Thyroid gland (tissue), 4 donors: ENCODE measurements around the gene PPP2R2B.

Experiments
- POLR2A ChIP-seq, 2 donors: fragments of 450-650 bp; IDR thresholded peaks; one replicate each; pipeline ENCODE4 v1.6.1; 2017; ENCODE audit warnings: antibody characterized with exemption in 2 of 2, mild to moderate bottlenecking in 2 of 2, moderate library complexity in 1 of 2
- TF ChIP-seq, protein P1 (sequence below), 6 experiments: fragments of 200-600 bp in 3 of 6; fragments of 450-650 bp in 3 of 6; sonication (generic) in 3 of 6; IDR thresholded peaks; one replicate each; pipeline ENCODE4 v1.5.1; 2016 to 2019; ENCODE audit warnings: antibody characterized with exemption in 6 of 6, mild to moderate bottlenecking in 2 of 6, inconsistent platforms in 1 of 6, moderate library complexity in 1 of 6

DNA sequence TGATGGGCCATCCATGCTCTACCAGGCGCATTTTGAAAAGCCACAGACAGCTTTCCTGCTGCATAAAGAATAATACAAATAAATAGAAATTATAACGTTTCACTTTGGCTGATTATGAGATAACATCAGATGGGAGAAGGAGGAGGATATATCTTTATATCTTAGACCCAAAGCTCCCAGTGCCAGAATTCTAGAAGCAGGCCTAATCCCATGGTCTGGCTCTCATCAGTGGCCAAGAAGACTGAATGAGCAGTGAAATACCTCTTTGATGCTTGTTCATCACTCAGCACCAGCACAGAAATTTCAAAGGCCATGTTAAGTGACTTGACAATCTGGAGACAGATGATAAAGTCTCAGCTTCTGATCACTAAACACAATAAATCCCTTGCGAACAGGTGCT lies 107.6 kb downstream of the PPP2R2B start:
- no peak for TF ChIP-seq POLR2A (IDR thresholded peaks at IDR 0.05)
- TF ChIP-seq, protein P1, sequence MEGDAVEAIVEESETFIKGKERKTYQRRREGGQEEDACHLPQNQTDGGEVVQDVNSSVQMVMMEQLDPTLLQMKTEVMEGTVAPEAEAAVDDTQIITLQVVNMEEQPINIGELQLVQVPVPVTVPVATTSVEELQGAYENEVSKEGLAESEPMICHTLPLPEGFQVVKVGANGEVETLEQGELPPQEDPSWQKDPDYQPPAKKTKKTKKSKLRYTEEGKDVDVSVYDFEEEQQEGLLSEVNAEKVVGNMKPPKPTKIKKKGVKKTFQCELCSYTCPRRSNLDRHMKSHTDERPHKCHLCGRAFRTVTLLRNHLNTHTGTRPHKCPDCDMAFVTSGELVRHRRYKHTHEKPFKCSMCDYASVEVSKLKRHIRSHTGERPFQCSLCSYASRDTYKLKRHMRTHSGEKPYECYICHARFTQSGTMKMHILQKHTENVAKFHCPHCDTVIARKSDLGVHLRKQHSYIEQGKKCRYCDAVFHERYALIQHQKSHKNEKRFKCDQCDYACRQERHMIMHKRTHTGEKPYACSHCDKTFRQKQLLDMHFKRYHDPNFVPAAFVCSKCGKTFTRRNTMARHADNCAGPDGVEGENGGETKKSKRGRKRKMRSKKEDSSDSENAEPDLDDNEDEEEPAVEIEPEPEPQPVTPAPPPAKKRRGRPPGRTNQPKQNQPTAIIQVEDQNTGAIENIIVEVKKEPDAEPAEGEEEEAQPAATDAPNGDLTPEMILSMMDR (IDR thresholded peaks at IDR 0.05), result no peak
